ENCODE measurements around the gene MTURN.
A peak's percentile ranks its signal among the peaks of the same experiment; 100 is the strongest.
"Not testable (repeated sequence)": the region's sequence is repeated elsewhere in the genome, so short reads cannot be mapped to it uniquely, and the experiment has no call there.

The MTURN gene

GRCh38 chr7:30134611-30135300 is at the start of gene MTURN:
TSS of gene MTURN (plus strand) at chr7:30134986. CDS start at chr7:30135137, 151 bp downstream.
- Histone ChIP-seq H3K36me3 (ENCODE audit: insufficient read depth, low read length) (no peaks in the 10 kb centered on the region), H3K9me3 (ENCODE audit: control insufficient read depth, insufficient read depth, low read length) (no peaks in the 10 kb centered on the region), H3K4me1 (ENCODE audit: insufficient read depth, low read length) (no peaks in the 10 kb centered on the region), H3K9ac (ENCODE audit: low read depth, low read length) (peak within 1 kb of the TSS; percentile 73)

DNA sequence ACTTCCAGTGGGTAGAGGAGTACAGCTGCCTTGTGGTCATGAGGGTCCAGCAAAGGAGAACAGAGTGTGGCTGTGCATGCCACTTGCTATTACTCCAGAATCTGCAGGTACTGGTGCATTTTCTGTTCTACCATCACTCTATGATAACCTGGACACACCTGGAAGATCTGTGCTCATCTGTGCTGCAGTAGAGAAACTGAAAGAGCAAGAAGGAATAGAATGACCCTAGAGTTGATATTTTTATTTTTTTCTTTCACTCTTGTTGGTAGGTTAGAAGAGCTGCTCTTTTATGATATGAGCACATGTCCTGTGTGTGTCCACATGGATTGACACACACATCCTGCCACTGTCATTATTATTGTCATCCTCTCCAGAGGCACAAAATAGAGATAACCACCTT is 48.3 kb upstream of the MTURN start:
- Histone ChIP-seq H3K9ac (ENCODE audit: low read depth, low read length) (no peak overlapping the region), H3K36me3 (ENCODE audit: insufficient read depth, low read length) (peaks cover 2% of the 10 kb centered on the region; the same call in 1 of the 2 replicates), H3K9me3 (ENCODE audit: control insufficient read depth, insufficient read depth, low read length) (no peaks in the 10 kb centered on the region), H3K4me1 (ENCODE audit: insufficient read depth, low read length) (no peaks in the 10 kb centered on the region)

- H3K36me3 ChIP-seq (ENCODE audit: insufficient read depth, low read length), result peaks cover 2% of the 10 kb centered on the region; the same call in 1 of the 2 replicates
- no peaks in the 10 kb centered on the region for H3K9me3 ChIP-seq (ENCODE audit: control insufficient read depth, insufficient read depth, low read length)
- no peak overlapping the region for H3K9ac ChIP-seq (ENCODE audit: low read depth, low read length)
- H3K4me1 ChIP-seq (ENCODE audit: insufficient read depth, low read length), result no peaks in the 10 kb centered on the region
These were observed 47.4 kb upstream of the MTURN start for GRCh38 chr7:30087371-30087770.

GRCh38 chr7:30088362-30088761 is 46.4 kb upstream of the MTURN start:
- H3K9ac ChIP-seq (ENCODE audit: low read depth, low read length), result no peak overlapping the region
- H3K4me1 ChIP-seq (ENCODE audit: insufficient read depth, low read length), result no peaks in the 10 kb centered on the region
- no peaks in the 10 kb centered on the region for H3K9me3 ChIP-seq (ENCODE audit: control insufficient read depth, insufficient read depth, low read length)
- peaks cover 2% of the 10 kb centered on the region; the same call in 1 of the 2 replicates for H3K36me3 ChIP-seq (ENCODE audit: insufficient read depth, low read length)

DNA sequence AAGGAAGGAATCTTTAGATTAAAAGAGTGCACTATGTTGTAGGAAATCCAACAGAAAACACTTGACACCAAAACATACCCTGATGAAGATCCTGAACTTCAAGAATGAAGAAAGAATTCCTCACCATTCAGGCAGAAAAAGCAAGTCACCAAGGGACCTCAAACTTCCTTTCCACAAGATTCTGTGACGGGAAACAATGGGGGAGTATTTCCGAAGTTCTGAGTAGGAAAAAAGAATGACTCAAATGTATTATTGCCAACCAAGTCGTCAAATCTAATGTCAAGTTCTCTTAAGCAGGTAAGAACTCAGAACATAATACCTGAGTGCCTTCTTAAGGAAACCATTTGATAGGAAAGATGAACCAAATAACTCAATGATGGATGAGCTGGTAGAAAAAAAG is 44.7 kb upstream of the MTURN start:
- H3K4me1 ChIP-seq (ENCODE audit: insufficient read depth, low read length), result no peaks in the 10 kb centered on the region
- peaks cover 2% of the 10 kb centered on the region; the same call in 1 of the 2 replicates for H3K36me3 ChIP-seq (ENCODE audit: insufficient read depth, low read length)
- H3K9me3 ChIP-seq (ENCODE audit: control insufficient read depth, insufficient read depth, low read length), result no peaks in the 10 kb centered on the region
- H3K9ac ChIP-seq (ENCODE audit: low read depth, low read length), result no peak overlapping the region

DNA sequence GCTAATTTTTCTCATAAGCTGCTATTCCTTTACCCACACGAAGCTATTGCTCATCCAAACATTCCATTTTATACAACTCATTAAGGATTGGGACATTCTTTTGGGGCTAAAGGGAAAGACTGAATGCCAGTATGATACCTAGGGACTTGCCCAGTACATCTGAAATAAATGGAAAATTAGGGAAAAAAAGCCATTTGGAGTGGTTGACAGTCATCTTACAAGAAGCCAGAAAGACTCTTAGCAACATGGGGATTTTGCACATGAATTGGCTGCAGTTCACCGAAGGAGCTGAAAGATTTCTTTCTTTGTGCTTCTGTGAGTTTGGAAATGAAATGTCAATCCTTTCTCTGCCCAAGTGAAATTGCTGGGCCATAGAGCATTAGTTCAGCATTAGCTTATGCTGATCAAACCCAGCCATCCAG is 43.3 kb upstream of the MTURN start:
- Histone ChIP-seq H3K4me1 (ENCODE audit: insufficient read depth, low read length) (no peaks in the 10 kb centered on the region), H3K9ac (ENCODE audit: low read depth, low read length) (no peak overlapping the region), H3K9me3 (ENCODE audit: control insufficient read depth, insufficient read depth, low read length) (no peaks in the 10 kb centered on the region), H3K36me3 (ENCODE audit: insufficient read depth, low read length) (no peaks in the 10 kb centered on the region; the same call in 1 of the 2 replicates)

- H3K9me3 ChIP-seq (ENCODE audit: control insufficient read depth, insufficient read depth, low read length), result no peaks in the 10 kb centered on the region
- no peak overlapping the region for H3K9ac ChIP-seq (ENCODE audit: low read depth, low read length)
- H3K4me1 ChIP-seq (ENCODE audit: insufficient read depth, low read length), result no peaks in the 10 kb centered on the region
- H3K36me3 ChIP-seq (ENCODE audit: insufficient read depth, low read length), result no peaks in the 10 kb centered on the region
These were observed 42.8 kb upstream of the MTURN start for GRCh38 chr7:30091987-30092386.

GRCh38 chr7:30093420-30093952 is 41.3 kb upstream of the MTURN start:
- H3K36me3 ChIP-seq (ENCODE audit: insufficient read depth, low read length), result no peaks in the 10 kb centered on the region
- H3K4me1 ChIP-seq (ENCODE audit: insufficient read depth, low read length), result no peaks in the 10 kb centered on the region
- H3K9me3 ChIP-seq (ENCODE audit: control insufficient read depth, insufficient read depth, low read length), result no peaks in the 10 kb centered on the region
- no peak overlapping the region for H3K9ac ChIP-seq (ENCODE audit: low read depth, low read length)

- H3K4me1 ChIP-seq (ENCODE audit: insufficient read depth, low read length); H3K9ac ChIP-seq (ENCODE audit: low read depth, low read length): not testable (repeated sequence)
These were observed 36.2 kb upstream of the MTURN start for GRCh38 chr7:30098599-30098998.

DNA sequence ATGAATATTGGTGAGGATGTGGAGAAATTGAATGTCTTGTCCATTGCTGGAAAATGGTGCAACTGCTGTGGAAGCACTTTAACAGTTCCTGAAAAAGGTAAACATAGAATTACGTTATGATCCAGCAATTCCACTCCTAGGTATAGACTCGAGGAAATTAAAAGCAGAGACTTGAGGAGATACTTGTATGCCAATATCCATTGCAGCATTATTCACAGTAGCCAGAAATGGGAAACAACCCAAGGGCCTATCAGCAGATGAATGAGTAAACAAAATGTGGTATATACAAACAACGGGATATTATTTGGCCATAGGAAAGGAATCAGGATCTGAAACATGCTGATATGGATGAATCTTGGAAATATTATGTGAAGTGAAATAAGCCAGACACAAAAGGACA is 32.5 kb upstream of the MTURN start:
- no peaks in the 10 kb centered on the region; the same call in 1 of the 2 replicates for H3K9me3 ChIP-seq (ENCODE audit: control insufficient read depth, insufficient read depth, low read length)
- no peaks in the 10 kb centered on the region for H3K4me1 ChIP-seq (ENCODE audit: insufficient read depth, low read length)
- H3K36me3 ChIP-seq (ENCODE audit: insufficient read depth, low read length), result no peaks in the 10 kb centered on the region; the same call in 1 of the 2 replicates
- no peak overlapping the region for H3K9ac ChIP-seq (ENCODE audit: low read depth, low read length)

More at GRCh38 chr7:30098599-30098998, 36.2 kb upstream of the MTURN start:
- H3K9me3 ChIP-seq (ENCODE audit: control insufficient read depth, insufficient read depth, low read length); H3K36me3 ChIP-seq (ENCODE audit: insufficient read depth, low read length): not testable (repeated sequence)

GRCh38 chr7:30104157-30104556 is 30.6 kb upstream of the MTURN start:
- no peaks in the 10 kb centered on the region; the same call in 1 of the 2 replicates for H3K9me3 ChIP-seq (ENCODE audit: control insufficient read depth, insufficient read depth, low read length)
- H3K9ac ChIP-seq (ENCODE audit: low read depth, low read length), result no peak overlapping the region
- no peaks in the 10 kb centered on the region for H3K4me1 ChIP-seq (ENCODE audit: insufficient read depth, low read length)
- no peaks in the 10 kb centered on the region; the same call in 1 of the 2 replicates for H3K36me3 ChIP-seq (ENCODE audit: insufficient read depth, low read length)

GRCh38 chr7:30112103-30112713 is 22.6 kb upstream of the MTURN start:
- no peaks in the 10 kb centered on the region for H3K4me1 ChIP-seq (ENCODE audit: insufficient read depth, low read length)
- H3K9ac ChIP-seq (ENCODE audit: low read depth, low read length), result no peak overlapping the region
- no peaks in the 10 kb centered on the region for H3K36me3 ChIP-seq (ENCODE audit: insufficient read depth, low read length)
- no peaks in the 10 kb centered on the region for H3K9me3 ChIP-seq (ENCODE audit: control insufficient read depth, insufficient read depth, low read length)

- H3K9ac ChIP-seq (ENCODE audit: low read depth, low read length), result no peak overlapping the region
- no peaks in the 10 kb centered on the region for H3K4me1 ChIP-seq (ENCODE audit: insufficient read depth, low read length)
- H3K9me3 ChIP-seq (ENCODE audit: control insufficient read depth, insufficient read depth, low read length), result no peaks in the 10 kb centered on the region
- H3K36me3 ChIP-seq (ENCODE audit: insufficient read depth, low read length), result no peaks in the 10 kb centered on the region
These were observed 21.6 kb upstream of the MTURN start for GRCh38 chr7:30113144-30113543.

GRCh38 chr7:30114536-30115238 is 20.1 kb upstream of the MTURN start:
- Histone ChIP-seq H3K36me3 (ENCODE audit: insufficient read depth, low read length) (no peaks in the 10 kb centered on the region), H3K9me3 (ENCODE audit: control insufficient read depth, insufficient read depth, low read length) (no peaks in the 10 kb centered on the region), H3K4me1 (ENCODE audit: insufficient read depth, low read length) (no peaks in the 10 kb centered on the region), H3K9ac (ENCODE audit: low read depth, low read length) (no peak overlapping the region)

Measured in ES-I3 (cell line).